RWPE1 (cell line): Measurements from ENCODE around the gene EGR1.
"Not testable (repeated sequence)": the region's sequence is repeated elsewhere in the genome, so short reads cannot be mapped to it uniquely, and the experiment has no call there.

Experiments
- CTCF ChIA-PET: fragments of 350-600 bp; sonication (Branson Sonifier 250); formaldehyde crosslinking; extraction: SDS; loops from one replicate; lab custom pipeline; 2021; lab: Yijun Ruan, JAX
- POLR2A ChIA-PET: fragments of 400-600 bp; formaldehyde crosslinking; extraction: SDS; loops from one replicate; lab custom pipeline; 2020; ENCODE audit warnings: antibody characterized with exemption; ENCODE audit not compliant: low non-redundant PET; lab: Yijun Ruan, JAX
- DNase-seq: peaks from one replicate; pipeline ENCODE4 v3.0.0; 2012; ENCODE audit warnings: low spot score
- H3K27ac ChIP-seq: fragments of 450-650 bp; 2 replicates; pipeline ENCODE4 v1.5.1; 2017
- CTCF ChIP-seq: fragments of 450-650 bp; conservative IDR thresholded peaks from 2 replicates; pipeline ENCODE4 v1.5.1; 2017; ENCODE audit warnings: low read depth, mild to moderate bottlenecking

The EGR1 gene

GRCh38 chr5:138472353-138472752 lies 7.1 kb downstream of the EGR1 start:
- CTCF ChIA-PET, result interaction anchor here (0.7 to 1.4 kb wide), 2 partner anchors 31 to 32 kb away, joined by 4 to 7 read pairs; no protein-coding TSS in a partner anchor
- POLR2A ChIA-PET, result no interaction called here
- TF ChIP-seq CTCF, result no peak
- no peak for DNase-seq
- no peak overlapping the region for H3K27ac ChIP-seq

DNA sequence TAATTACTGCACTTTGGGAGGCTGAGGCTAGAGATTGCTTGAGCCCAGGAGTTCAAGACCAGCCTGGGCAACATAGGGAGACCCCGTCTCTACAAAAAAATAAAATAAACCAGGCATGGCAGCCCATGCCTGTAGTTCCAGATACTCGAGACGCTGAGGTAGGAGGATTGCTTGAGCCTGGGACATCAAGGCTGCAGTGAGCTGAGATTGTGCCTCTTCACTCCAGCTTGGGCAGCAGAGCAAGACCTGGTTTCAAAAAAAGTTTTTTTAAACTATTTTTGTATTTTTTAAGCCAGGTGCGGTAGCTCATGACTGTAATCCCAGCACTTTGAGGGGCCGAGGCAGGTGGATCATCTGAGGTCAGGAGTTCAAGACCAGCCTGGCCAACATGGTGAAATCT lies 7.9 kb downstream of the EGR1 start:
- H3K27ac ChIP-seq, DNase-seq, POLR2A ChIA-PET: not testable (repeated sequence)
- CTCF ChIA-PET, result interaction anchor here (0.9 to 1.1 kb wide), 3 partner anchors 8 to 31 kb away, joined by 3 to 4 read pairs (median 3); no protein-coding TSS in a partner anchor

DNA sequence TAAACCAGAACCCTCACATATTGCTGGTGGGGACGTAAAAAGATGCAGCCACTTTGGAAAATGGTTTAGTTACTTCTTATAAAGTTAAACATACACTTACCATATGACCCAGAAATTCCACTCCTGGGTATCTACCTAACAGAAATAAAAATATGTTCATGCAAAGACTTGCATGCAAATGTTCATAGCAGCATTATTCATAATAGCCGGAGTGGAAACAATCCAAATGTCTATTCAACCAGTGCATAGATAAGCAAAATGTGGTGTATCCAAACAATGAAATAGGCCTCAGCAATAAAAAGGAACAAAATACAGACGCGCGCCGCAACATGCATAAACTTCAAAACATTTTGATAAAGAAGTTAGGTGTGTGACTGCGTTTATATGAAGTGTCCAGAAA lies 11.6 kb downstream of the EGR1 start:
- peak overlapping the region; percentile 42 for H3K27ac ChIP-seq
- TF ChIP-seq CTCF, result no peak
- DNase-seq, result no peak
- ChIA-PET CTCF (no interaction called here), POLR2A (no interaction called here)

DNA sequence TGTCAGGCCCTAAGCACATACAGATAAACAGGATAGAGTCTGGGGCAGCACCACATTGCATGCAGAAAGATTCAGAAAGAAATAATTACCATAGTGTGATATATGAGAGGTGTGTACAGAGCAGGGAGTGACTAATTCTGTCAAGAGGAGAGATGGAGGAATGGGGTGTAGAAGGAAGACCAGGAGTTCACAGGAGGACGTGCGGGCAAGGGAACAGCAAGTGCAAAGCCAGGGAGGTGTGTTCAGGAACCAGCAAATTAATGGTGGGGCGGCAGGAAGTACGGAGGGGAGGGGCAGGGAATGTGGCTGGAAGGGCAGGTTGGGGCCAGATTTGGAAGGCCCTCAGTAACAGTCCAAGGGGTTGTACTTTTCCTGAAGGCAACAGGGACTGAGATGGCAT lies 17.4 kb downstream of the EGR1 start:
- ChIA-PET CTCF (interaction anchor here (0.7 to 1.6 kb wide), 2 partner anchors 20 to 127 kb away, joined by 3 to 8 read pairs; no protein-coding TSS in a partner anchor), POLR2A (no interaction called here)
- H3K27ac ChIP-seq, result peak overlapping the region; percentile 79
- peak; percentile 52 for DNase-seq
- no peak for TF ChIP-seq CTCF

DNA sequence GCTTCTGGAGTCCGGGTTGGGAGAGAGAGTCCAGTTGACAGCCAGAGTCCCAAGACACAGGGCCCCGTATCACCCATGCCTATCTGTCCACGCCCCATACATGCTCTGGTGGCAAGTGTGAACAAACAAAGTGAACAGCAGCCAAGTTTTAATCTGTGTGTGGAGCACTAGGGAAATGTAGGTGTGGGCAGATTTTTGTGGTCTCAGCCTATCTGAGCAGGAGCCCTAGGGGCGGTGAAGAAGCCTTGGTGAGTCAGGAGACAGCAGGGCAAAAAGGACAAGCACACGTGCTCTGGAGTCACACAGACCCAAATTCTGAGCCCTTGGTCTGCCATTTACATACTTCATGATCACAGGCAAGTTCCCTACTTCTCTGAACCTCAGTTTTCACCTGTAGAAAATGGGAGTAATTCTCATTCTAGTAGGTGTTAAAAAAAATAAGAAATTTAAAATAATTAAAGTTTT lies 23.2 kb downstream of the EGR1 start:
- ChIA-PET CTCF (no interaction called here), POLR2A (no interaction called here)
- H3K27ac ChIP-seq, result peak overlapping the region; percentile 10; the same call in 1 of the 2 replicates
- no peak for TF ChIP-seq CTCF
- peak; percentile 85 for DNase-seq

DNA sequence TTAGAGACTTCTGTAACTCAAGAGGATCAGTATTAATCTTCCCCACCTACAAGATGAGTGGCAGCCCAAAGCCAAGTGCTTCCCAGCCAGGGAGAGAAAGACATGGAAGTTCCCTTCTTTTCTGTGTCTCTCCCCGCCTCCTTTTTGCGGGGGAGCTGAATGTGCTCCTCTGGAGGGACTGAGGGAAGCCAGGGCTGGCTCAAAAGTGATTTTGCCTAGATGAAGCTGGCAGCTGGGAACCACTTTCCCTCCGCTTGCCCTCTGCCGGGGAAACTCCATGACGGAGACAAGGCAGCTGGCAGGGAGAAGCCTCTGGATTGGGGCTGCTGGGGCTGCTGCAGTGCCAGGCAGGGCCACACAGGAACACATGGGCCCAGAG lies 24.4 kb downstream of the EGR1 start:
- TF ChIP-seq CTCF, result no peak
- no peak for DNase-seq
- CTCF ChIA-PET, result interaction anchor here (0.9 to 1.2 kb wide), 2 partner anchors 12 to 14 kb away, joined by 3 to 4 read pairs; no protein-coding TSS in a partner anchor
- no peak overlapping the region for H3K27ac ChIP-seq
- POLR2A ChIA-PET, result no interaction called here

GRCh38 chr5:138490648-138491283 lies 25.5 kb downstream of the EGR1 start:
- CTCF ChIA-PET, result interaction anchor here (0.5 to 1.2 kb wide), 4 partner anchors 13 to 109 kb away, joined by 3 to 6 read pairs (median 3); partner anchors contain the start of gene EGR1

More at GRCh38 chr5:138490648-138491283, 25.5 kb downstream of the EGR1 start:
- no peak for TF ChIP-seq CTCF
- POLR2A ChIA-PET, result interaction anchor here (1.1 kb wide), 1 partner anchor 52 kb away, joined by 3 read pairs; the partner anchor contains the start of gene ETF1
- H3K27ac ChIP-seq, result peak overlapping the region; percentile 82
- no peak for DNase-seq
